Occipital lobe (tissue), 2 donors: ENCODE measurements around the gene ST7L. TPM values are rescaled to one million over a fixed set of nuclear protein-coding genes. Genes with fewer than 3 reads are reported as not detected.
A peak's percentile ranks its signal among the peaks of the same experiment; 100 is the strongest.
"Not testable (repeated sequence)": the region's sequence is repeated elsewhere in the genome, so short reads cannot be mapped to it uniquely, and the experiment has no call there.

Source experiments
- DNase-seq: peaks from one replicate; lab custom pipeline; 2025; lab: John Stamatoyannopoulos, UW
- total RNA-seq: library from RNA; depleted of rRNA; stranded (reverse); fragments of >200 nt; gene quantifications from one replicate; pipeline ENCODE4 v1.2.3, GENCODE V29; 2014

The ST7L gene
- total RNA-seq, result 42.6 TPM

DNA sequence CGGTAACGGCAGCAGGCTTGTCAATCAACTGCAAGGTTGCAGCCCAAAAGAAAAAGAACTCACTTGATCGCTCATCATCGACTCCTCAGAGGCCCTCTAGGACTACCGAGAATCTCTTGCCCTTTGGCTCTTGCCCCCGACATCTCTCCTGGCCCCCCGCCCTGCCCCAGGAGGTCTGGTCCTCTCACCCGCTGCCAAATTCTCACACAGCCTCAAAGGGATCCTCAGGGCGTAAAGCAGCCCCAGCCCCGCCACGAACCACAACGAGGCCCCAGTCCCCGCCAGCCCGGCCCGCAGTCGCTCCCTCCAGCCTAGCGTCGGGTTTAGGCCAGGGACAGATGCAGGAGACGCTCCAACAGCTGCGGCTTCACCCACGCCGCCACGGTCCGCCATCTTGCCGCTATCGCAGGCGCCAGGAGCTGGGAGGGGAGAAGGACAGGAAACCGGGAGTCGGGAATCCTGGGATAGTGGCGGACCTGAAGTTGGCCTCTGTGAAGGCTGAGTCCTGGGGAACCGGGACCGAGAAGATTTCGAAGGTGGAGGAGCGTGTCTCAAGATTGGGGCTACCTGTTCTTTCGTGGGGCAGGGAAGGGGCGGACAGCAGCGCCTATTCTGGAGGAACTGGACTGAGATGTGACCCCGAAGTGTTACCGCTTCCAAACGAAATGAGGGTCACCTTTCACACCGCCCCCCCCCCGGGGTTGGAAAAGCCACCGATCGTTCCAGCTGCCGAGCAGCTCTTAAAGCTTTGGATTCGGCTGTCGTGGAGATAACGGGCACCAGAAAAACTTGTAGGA lies at the start of gene ST7L:
ST7L (minus strand) TSS at position 421 of the 797 bp plus-strand sequence; CDS start at position 393, 28 bp downstream.
- DNase-seq, result peak; percentile 69

DNA sequence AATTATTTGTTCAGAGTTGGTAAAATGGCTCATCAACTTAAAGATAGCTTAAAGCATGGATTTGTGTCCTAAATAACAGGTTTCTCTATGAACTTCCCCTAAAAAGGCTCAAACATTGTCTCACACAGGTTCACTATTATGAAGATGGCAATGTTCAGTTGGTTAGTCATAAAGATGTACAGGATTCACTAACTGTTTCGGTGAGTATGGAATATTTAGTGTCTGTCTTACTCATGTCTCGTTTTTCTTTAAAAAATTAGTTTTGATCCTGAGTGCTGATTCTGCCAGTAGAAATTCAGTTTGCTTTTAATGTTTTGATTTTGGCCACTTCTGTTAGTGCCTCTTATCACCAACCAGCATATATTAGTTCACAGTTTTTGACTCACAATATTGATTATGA lies 48.0 kb upstream of the ST7L start:
- DNase-seq, result no peak

DNA sequence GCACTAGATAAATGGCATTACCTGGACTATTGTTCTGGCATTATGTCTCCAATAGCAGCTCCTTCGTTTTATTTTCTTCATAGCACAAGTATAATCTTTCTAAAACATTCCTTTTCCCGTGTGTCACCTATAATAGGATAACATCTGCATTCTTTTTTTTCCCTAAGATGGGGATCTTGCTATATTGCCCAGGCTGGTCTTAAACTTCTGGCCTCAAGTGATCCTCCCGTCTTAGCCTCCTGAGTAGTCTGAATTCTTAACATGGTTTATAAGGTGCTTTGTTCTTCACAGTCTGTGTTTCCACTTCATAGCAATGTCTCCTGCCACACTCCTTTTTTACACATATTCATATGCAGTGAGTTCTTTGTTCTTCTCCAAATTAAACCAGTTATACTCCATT lies 46.9 kb upstream of the ST7L start:
- DNase-seq, result no peak

GRCh38 chr1:112651205-112651604 lies 32.3 kb upstream of the ST7L start:
- DNase-seq, result no peak

GRCh38 chr1:112646225-112646624 lies 27.3 kb upstream of the ST7L start:
- DNase-seq, result no peak

DNA sequence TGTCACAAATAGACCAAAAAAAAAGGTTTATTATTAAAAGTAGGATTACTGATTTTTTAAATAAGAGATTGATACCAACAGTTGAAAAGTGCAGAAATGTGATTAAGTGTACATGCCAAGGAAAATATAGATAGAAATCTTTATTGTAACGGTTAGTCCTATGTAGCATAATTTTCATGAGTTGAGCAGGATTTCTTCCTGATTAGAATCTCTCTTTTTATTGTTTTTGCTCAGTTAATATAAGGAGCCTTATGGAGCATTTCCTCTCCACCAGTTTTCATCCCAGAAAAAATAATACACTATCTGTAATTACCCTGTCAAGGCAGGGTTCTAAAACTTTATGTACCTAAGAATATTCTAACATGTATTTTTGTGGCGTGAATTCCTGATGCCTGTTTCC lies 24.1 kb upstream of the ST7L start:
- no peak for DNase-seq

- DNase-seq, result not testable (repeated sequence)
These were observed 21.5 kb upstream of the ST7L start for GRCh38 chr1:112640437-112640836.

GRCh38 chr1:112638110-112638428 lies 19.1 kb upstream of the ST7L start:
- no peak for DNase-seq

- peak; percentile 27 for DNase-seq
These were observed 18.5 kb upstream of the ST7L start for GRCh38 chr1:112637254-112638109.

GRCh38 chr1:112636597-112637253 lies 17.8 kb upstream of the ST7L start:
- no peak for DNase-seq

DNA sequence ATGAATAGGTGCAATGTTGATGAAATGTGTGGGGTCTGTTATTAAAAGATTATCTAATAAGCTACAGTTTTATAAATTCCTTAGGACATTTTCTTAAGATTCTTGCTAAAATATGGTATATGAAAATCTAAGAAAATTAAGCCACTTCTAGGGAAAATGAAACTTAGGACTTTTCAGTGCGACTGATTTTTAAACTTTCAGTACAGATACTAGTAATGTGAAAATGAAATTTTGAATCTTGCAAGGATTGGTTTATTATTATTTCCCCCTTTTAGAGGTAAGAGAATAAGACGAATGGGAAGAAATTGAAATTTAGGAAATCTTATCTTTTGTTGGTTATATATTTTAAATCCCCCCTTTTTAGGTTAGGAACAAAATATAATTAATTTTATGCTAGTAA lies 17.1 kb upstream of the ST7L start:
- no peak for DNase-seq

- DNase-seq, result no peak
These were observed 15.4 kb upstream of the ST7L start for GRCh38 chr1:112634367-112634766.

DNA sequence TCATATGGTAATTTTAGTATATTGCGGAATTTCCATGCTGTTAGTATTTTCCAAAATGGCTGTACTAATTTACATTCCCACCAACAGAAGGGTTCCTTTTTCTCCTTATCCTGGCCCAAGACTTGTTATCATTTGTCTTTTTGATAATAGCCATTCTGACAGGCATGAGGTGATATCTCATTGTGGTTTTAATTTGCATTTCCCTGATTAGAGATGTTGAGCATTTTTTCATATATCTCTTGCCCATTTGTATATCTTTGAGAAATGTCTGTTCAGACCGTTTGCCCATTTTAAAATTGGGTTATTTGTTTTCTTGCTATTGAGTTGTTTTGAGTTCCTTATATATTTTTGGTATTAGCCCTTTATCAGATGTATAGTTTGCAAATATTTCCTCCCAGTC lies 14.7 kb upstream of the ST7L start:
- no peak for DNase-seq

GRCh38 chr1:112629256-112629655 lies 10.3 kb upstream of the ST7L start:
- no peak for DNase-seq

GRCh38 chr1:112628516-112628915 lies 9.6 kb upstream of the ST7L start:
- no peak for DNase-seq

- no peak for DNase-seq
These were observed 7.9 kb upstream of the ST7L start for GRCh38 chr1:112626887-112627286.

GRCh38 chr1:112626193-112626592 lies 7.3 kb upstream of the ST7L start:
- DNase-seq, result no peak

DNA sequence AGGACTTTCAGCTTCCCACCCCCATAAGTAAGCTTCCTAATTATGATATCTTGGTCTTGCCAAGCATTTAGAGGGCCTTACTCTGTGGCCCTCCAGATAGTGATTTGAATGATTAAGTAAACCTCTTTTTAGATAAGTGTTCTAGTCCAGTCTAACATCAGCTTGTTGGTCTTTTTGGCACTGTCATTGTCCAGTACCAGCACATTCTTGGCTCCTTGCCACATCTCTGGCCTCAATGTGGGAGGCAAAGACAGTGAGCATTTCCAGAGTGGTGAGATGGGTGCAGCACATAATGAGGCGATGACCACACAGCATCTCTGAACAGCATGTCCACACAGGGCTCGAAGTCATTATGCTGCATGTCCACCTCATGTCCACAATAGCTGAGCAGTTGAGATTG lies 6.8 kb upstream of the ST7L start:
- no peak for DNase-seq

DNA sequence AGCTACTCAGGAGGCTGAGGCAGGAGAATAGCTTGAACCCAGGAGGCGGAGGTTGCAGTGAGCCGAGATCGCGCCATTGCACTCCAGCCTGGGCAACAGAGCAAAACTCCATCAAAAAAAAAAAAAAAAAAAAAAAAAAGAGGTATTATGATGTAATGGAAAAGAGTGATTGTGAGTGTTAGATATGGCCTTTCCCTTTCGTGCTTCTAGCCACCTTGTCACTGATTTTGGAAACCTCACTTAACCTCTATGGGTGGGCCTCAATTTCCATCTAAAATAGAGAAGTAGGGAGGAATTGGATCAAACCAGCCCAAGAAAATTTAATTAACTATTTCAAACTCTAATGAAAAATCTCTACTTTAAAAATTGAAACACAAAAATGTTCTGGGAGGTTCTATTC lies 5.6 kb upstream of the ST7L start:
- not testable (repeated sequence) for DNase-seq

DNA sequence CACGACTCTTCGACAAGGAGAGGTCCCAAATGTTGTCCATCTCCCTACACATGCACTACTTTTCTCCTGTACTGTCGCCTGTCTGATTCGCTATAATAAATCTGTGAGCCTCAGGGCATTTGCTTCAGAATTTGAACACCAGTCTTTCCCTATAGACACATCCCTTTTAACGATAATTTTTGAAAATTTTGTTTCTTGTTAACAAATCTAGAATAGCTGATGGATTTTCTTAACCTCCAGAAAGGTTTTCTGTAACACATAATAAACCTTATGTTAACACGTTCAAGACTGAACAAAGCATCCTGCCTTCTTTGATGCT lies 1.4 kb upstream of the ST7L start:
- DNase-seq, result no peak

- peak; percentile 85 for DNase-seq
These were observed 806 bp upstream of the ST7L start, which contains the start of gene CAPZA1 for GRCh38 chr1:112619518-112620376. Gene CAPZA1 (plus strand): TSS chr1:112619832. CDS start chr1:112619845, 13 bp downstream.
